ENCODE measurements around the gene MTOR. TPM values are rescaled to one million over a fixed set of nuclear protein-coding genes. Genes with fewer than 3 reads are reported as not detected.
"Not testable (repeated sequence)": the region's sequence is repeated elsewhere in the genome, so short reads cannot be mapped to it uniquely, and the experiment has no call there.

The MTOR gene
- polyA plus RNA-seq, 4 donors, result 27.5 to 45.6 (median 40.9) TPM

DNA sequence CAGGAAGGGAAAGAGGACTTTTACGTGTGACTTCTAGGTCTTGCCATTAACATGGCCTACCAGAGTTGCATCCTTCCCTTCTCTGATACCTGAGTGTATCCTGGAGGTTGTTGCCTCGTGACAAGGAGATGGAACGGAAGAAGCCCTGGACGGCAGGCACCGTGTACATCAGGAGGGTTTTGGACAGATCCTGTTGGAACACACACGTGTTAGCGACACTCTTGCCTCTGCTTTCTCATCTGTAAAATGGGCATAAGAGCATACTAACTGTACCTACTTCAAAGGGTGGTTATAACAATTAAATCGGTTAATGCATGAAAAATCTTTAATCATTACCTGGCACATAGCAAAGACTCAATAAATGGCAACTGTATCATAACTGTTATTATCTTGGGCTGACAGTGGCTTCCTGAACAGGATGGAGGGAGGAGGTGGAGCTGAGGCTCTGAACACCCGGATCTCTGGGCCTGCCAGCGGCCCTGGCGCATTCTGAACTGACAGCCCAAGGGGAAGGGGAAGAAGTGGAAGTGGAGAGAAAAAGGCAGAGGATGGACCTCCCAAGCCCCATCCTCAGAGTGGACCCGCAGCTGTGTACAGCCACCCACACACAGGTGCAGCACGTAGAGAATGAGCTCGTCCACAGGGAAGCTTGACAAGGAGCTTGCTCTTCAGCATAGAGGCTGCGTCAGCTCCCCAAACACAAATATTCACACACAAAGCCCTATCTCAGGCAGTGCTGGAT lies 132.5 kb downstream of the MTOR start:
- no peak for DNase-seq (ENCODE audit: low read depth in 4 of 4, low spot score in 3 of 4)

DNA sequence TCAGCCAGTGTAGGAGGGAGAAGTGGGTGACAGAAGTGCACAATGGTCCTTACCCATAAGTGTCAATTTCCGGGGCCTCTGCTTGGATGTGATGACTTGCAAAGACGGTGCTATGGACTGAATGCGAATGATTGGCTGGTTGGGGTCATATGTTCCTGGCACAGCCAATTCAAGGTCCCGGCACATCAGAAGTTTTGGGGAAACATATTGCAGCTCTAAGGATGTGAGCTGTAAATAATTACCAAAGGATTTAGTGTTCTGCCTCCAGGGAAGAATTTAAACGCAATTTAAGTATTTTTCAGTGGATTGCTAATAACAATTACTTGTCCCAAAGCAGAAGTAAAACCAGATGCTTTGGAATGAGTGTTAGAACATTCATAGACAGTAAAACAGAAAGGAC lies 135.8 kb downstream of the MTOR start:
- DNase-seq (ENCODE audit: low read depth in 4 of 4, low spot score in 3 of 4), result no peak

- DNase-seq (ENCODE audit: low read depth in 4 of 4, low spot score in 3 of 4), result no peak
Measured at GRCh38 chr1:11125931-11126330, 136.4 kb downstream of the MTOR start.

DNA sequence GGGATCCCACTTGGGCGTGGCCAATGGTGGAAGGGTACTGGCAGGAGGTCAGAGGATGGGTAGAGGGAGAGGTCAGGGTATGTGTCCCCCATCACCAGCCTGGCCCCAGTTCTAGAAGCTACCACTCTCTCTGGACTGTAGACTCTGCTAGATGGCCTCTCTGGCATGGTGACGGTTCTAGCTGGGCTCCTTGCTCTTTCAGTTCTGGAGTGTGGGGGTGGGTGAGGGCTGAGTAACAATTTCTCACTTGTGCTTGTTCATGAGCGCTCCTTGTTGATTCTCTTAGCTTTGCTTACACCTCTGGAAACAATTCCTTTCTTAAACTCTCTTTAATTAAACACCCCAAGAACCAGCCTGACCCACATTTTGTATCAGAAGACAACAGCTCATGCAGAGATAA lies 137.4 kb downstream of the MTOR start:
- no peak for DNase-seq (ENCODE audit: low read depth in 4 of 4, low spot score in 3 of 4)

DNA sequence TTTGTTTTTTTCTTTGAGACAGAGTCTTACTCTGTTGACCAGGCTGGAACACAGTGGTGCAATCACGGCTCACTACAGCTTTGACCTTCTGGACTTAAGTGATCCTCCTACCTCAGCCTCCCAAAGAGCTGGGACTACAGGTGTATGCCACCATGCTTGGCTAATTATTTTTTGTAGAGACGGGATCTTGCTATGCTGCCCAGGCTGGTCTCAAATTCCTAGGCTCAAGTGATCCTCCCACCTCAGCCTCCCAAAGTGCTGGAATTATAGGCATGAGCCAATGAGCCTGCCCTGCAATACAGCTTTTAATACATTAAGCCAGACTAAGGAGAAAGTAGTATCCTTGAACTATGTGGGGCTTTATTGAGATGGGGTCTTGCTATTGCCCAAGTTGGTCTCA lies 146.0 kb downstream of the MTOR start:
- no peak for DNase-seq (ENCODE audit: low read depth in 4 of 4, low spot score in 3 of 4)

DNA sequence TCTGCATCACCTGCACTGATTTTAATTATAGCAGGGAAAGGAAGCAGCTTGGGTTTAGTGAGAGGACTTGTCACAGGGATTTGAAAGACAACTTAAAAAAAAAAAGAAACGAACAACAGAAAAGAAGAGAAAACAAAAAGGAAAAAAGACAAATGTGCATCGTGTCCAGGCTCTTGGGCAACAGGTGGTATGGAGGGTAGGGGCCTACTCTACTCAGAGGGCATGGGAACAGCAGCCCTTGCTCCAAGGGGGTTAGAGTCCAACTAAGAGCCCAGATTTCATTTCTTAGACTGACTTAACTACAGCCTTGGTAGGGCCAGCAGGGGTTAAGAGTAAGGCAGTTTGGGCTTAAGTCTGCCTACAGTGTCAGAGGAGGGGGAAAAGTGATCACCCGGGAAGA lies 147.4 kb downstream of the MTOR start:
- DNase-seq (ENCODE audit: low read depth in 4 of 4, low spot score in 3 of 4), result no peak

- no peak for DNase-seq (ENCODE audit: low read depth in 4 of 4, low spot score in 3 of 4)
Measured at GRCh38 chr1:11109047-11109760, 153.1 kb downstream of the MTOR start.

GRCh38 chr1:11107599-11107998 lies 154.8 kb downstream of the MTOR start:
- DNase-seq (ENCODE audit: low read depth in 4 of 4, low spot score in 3 of 4), result peak in 2 of 4 donors; percentile 5 to 47

- no peak for DNase-seq (ENCODE audit: low read depth in 4 of 4, low spot score in 3 of 4)
Measured at GRCh38 chr1:11105586-11105985, 156.8 kb downstream of the MTOR start.

DNA sequence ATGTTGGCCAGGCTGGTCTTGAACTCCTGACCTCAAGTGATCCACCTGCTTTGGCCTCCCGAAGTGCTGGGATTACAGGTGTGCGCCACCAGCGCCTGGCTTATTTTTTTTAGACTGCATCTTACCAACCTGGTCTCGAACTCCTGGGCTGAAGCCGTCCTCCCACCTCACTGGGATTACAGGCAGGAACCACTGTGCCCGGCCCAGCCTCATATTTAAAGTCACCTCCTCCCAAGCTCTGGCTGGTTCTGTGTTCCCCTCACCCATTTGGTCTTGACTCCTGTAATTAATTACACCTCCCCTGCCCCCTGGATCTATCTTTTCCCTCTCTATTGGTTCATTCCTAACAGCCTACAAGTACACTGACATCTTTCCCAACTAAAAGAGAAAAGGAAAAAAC lies 161.0 kb downstream of the MTOR start:
- DNase-seq (ENCODE audit: low read depth in 4 of 4, low spot score in 3 of 4), result no peak

DNA sequence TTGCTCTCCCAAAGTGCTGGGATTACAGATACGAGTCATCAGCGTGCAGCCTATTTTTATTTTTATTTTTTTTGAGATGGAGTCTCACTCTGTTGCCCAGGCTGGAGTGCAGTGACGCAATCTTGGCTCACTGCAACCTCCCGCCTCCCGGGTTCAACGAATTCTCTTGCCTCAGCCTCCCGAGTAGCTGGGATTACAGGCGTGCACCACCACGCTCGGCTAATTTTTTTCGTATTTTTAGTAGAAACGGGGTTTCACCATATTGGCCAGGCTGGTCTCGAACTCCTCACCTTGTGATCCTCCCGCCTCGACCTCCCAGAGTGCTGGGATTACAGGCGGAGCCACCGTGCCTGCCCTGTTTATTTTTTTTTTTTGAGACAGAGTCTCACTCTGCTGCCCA lies 161.5 kb downstream of the MTOR start:
- not testable (repeated sequence) for DNase-seq (ENCODE audit: low read depth in 4 of 4, low spot score in 3 of 4)

DNA sequence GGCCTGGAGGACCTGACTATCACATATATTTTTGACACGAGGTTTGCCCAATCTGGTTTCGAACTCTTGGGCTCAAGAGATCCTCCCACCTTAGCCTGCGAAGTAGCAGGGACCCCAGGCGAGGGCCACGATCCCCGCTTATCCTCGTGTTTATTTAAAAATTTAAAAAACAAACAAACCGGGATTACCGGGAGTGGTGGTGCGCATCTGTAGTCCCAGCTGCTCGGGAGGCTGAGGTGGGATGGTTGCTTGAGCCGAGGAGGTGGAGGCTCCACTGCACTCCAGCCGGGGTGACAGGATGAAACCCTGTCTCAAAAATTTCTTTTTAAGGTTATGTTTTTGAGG lies 162.2 kb downstream of the MTOR start:
- peak in 1 of 4 donors; percentile 12 for DNase-seq (ENCODE audit: low read depth in 4 of 4, low spot score in 3 of 4)

- DNase-seq (ENCODE audit: low read depth in 4 of 4, low spot score in 3 of 4), result peak; percentile 72 to 78 (median 74)
Measured at GRCh38 chr1:11099310-11100148, 162.8 kb downstream of the MTOR start, which contains the start of gene EXOSC10. Gene EXOSC10 (minus strand): TSS chr1:11099869. CDS start chr1:11099831, 38 bp downstream.

- no peak for DNase-seq (ENCODE audit: low read depth in 4 of 4, low spot score in 3 of 4)
Measured at GRCh38 chr1:11098931-11099309, 163.4 kb downstream of the MTOR start.

- not testable (repeated sequence) for DNase-seq (ENCODE audit: low read depth in 4 of 4, low spot score in 3 of 4)
Measured at GRCh38 chr1:11083784-11084183, 178.6 kb downstream of the MTOR start.

DNA sequence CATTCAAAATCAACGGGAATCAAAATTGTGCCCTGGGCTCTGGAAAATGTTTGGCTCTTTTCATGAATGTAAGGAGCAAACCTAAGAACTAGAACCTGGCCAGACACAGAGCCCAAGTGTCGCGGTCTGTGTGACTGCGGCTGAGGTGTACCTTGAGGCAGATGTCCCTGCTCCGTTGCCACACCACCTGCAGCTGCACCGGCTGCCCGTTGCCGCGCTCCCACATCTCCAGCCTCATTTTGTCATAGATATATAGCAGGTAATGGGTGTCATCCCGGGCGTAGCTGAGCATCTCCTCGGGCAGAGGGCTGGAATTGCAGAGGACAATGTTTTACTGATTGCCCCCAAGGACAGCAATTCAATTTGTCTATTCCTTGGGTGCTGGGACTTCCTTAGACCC lies 181.4 kb downstream of the MTOR start:
- DNase-seq (ENCODE audit: low read depth in 4 of 4, low spot score in 3 of 4), result no peak

- no peak for DNase-seq (ENCODE audit: low read depth in 4 of 4, low spot score in 3 of 4)
Measured at GRCh38 chr1:11078631-11079030, 183.7 kb downstream of the MTOR start.

DNA sequence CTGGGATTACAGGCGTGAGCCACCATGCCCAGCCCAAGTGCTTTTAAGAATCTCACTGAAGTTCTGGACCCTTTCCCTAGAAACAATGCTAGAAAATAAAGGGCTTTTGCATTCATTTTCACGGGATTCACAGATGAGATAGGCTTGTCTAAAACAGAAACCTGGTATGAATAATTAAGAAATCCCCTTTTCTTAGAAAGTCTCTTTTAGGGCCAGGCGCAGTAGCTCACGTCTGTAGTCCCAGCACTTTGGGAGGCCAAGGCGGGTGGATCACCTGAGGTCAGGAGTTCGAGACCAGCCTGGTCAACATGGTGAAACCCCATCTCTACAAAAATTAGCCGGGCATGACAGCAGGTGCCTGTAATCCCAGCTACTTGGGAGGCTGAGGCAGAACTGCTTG lies 189.0 kb downstream of the MTOR start:
- DNase-seq (ENCODE audit: low read depth in 4 of 4, low spot score in 3 of 4), result not testable (repeated sequence)

GRCh38 chr1:11072216-11072917 lies 190.0 kb downstream of the MTOR start:
- no peak for DNase-seq (ENCODE audit: low read depth in 4 of 4, low spot score in 3 of 4)

DNA sequence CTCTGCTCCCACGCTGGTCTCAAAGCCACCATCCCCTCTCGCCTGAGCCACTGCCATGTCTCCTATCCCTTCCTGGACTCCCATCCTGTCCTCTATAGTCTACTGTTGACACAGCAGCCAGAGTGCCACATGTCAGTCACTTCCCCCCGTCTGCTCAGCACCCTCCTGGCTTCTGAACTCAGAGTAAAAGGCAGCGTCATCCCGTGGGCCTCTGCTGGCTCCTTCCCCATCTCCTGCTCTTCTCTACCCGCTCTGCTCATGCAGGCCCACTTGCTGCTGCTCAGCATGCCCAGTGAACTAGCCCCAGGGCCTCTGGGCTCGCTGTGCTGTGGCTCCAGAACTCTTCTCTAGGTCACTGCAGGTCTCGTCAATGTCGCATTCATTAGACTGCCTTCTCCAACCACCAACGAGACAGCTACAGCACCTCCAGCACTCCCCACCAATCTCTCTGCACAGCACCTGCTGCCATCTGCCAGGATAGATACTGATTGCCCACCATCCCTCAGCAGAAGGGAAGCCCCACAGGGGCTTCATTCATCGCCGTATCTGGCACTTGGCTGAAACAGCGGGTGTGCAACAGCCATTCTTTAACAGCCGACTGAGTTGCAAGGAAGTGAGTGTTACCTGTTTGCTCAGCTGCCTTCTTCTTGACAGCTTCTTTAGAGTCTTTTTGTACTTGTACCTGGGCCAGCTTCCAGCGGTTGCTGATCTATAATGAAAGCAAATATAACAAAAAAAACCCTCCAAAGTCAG lies 190.7 kb downstream of the MTOR start:
- DNase-seq (ENCODE audit: low read depth in 4 of 4, low spot score in 3 of 4), result no peak

All from left renal pelvis (tissue), 4 donors.